Nephron progenitor cell (in vitro differentiated cells): ENCODE data around the gene ACTR6.
A peak's percentile ranks its signal among the peaks of the same experiment; 100 is the strongest.

Source experiments
- DNase-seq: peaks from one replicate; pipeline ENCODE4 v3.0.0; 2021
- H3K27ac Mint-ChIP-seq: 2 replicates; pipeline ENCODE4 v1.8.0; 2021; ENCODE audit warnings: mild to moderate bottlenecking, moderate library complexity, mixed read lengths
- H3K27me3 Mint-ChIP-seq: 2 replicates; pipeline ENCODE4 v1.8.0; 2021; ENCODE audit warnings: mild to moderate bottlenecking, low read depth, mixed read lengths; ENCODE audit not compliant: poor library complexity
- H3K36me3 Mint-ChIP-seq: 2 replicates; pipeline ENCODE4 v1.8.0; 2021; ENCODE audit warnings: low read depth, mixed read lengths
- H3K4me1 Mint-ChIP-seq: 2 replicates; pipeline ENCODE4 v1.8.0; 2021; ENCODE audit warnings: mixed read lengths
- H3K4me3 Mint-ChIP-seq: 2 replicates; pipeline ENCODE4 v1.8.0; 2021; ENCODE audit warnings: mild to moderate bottlenecking, moderate library complexity, mixed read lengths
- H3K9me3 Mint-ChIP-seq: 2 replicates; pipeline ENCODE4 v1.8.0; 2021; ENCODE audit warnings: mild to moderate bottlenecking, moderate library complexity, mixed read lengths
- TF ChIP-seq, protein P1 (sequence below): fragments of 200-600 bp; sonication (generic); IDR thresholded peaks from 2 replicates; pipeline ENCODE4 v1.5.0; 2021; ENCODE audit warnings: antibody characterized with exemption

Gene ACTR6

DNA sequence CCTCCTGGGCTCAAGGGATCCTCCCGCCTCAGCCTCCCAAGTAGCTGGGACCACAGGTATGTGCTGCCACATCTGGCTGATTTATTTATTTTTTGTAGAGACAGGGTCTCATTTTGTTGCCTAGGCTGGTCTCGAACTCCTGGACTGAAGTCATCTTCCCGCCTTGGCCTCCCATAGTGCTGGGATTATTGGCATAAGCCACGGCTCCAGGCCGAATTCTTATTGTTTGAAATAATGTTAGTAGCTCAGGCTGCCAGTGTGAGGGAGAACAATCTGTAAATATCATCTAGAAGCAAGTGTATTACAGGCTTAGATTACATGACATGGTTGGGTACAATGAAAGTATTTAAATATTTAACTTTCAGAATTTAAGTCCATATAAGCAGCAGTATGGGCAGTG, 8.2 kb downstream of the ACTR6 start:
- peaks cover 31% of the 10 kb centered on the region for H3K36me3 Mint-ChIP-seq
- no peak for DNase-seq
- H3K9me3 Mint-ChIP-seq, result no peaks in the 10 kb centered on the region
- no peak overlapping the region for H3K4me3 Mint-ChIP-seq
- H3K27ac Mint-ChIP-seq, result peak overlapping the region; percentile 19
- no peaks in the 10 kb centered on the region for H3K4me1 Mint-ChIP-seq
- H3K27me3 Mint-ChIP-seq, result no peaks in the 10 kb centered on the region
- TF ChIP-seq, protein P1, sequence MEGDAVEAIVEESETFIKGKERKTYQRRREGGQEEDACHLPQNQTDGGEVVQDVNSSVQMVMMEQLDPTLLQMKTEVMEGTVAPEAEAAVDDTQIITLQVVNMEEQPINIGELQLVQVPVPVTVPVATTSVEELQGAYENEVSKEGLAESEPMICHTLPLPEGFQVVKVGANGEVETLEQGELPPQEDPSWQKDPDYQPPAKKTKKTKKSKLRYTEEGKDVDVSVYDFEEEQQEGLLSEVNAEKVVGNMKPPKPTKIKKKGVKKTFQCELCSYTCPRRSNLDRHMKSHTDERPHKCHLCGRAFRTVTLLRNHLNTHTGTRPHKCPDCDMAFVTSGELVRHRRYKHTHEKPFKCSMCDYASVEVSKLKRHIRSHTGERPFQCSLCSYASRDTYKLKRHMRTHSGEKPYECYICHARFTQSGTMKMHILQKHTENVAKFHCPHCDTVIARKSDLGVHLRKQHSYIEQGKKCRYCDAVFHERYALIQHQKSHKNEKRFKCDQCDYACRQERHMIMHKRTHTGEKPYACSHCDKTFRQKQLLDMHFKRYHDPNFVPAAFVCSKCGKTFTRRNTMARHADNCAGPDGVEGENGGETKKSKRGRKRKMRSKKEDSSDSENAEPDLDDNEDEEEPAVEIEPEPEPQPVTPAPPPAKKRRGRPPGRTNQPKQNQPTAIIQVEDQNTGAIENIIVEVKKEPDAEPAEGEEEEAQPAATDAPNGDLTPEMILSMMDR, result no peak

DNA sequence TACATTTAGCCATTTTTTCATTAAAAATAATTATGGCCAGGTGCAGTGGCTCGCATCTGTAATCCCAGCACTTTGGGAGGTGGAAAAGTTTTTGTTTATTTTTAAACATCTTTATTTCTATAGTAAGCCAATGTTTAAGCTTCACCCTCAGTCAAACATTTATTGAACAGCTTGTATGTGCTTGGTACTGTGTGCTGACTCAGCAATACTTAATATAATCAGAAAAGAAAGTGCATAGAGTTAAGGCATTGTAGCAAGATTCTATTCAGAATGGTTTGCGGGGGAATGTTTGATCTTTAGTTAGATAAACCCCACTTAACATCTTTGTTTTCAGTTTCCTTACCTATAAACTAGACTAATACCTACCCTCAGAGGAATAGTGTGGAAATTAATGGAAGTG, 11.1 kb downstream of the ACTR6 start:
- TF ChIP-seq, protein P1, result no peak
- Mint-ChIP-seq H3K36me3 (peaks cover 44% of the 10 kb centered on the region), H3K9me3 (no peaks in the 10 kb centered on the region), H3K27ac (no peak overlapping the region), H3K4me3 (no peak overlapping the region), H3K4me1 (no peaks in the 10 kb centered on the region), H3K27me3 (no peaks in the 10 kb centered on the region)
- DNase-seq, result no peak

DNA sequence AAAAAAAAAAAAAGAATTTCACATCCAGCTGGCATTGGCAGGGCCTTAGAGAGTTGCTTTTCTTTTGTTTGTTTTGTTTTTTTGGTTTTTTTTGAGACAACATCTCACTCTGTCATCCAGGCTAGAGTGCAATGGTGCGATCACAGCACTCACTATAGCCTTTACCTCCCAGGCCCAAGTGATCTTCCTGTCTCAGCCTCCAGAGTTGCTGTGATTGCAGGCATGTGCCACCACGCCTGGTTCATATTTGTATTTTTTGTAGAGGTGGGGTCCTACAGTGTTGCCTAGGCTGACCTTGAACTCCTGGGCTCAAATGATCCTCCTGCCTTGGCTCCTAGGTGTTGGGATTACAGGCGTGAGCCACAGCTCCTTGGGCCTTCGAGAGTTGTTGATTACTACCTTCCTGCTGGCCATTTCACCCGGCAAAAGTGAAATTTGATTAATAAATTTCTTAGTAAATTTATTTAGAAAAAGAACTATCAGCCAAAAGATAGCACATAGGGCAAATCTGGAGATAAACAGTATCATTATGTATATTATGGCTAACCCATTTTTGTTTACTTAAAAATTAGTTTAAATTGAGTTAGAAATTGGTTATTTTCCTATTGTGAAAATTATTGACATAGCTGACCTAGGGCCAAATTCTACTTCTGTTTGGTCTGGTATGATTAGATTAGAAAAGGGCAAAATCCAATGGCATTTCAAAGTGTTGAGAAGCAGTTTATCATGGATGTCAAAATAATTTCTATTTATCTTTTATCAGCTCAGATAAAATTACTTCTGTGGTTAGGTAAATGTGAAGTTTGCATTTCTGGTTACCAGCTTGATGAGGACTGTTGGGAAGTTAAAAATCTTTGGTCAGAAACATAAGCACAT, 12.6 kb downstream of the ACTR6 start:
- H3K27me3 Mint-ChIP-seq, result no peaks in the 10 kb centered on the region
- no peaks in the 10 kb centered on the region for H3K9me3 Mint-ChIP-seq
- TF ChIP-seq, protein P1, result no peak
- H3K36me3 Mint-ChIP-seq, result peaks cover 34% of the 10 kb centered on the region
- no peak for DNase-seq
- no peaks in the 10 kb centered on the region for H3K4me1 Mint-ChIP-seq
- H3K4me3 Mint-ChIP-seq, result no peak overlapping the region
- H3K27ac Mint-ChIP-seq, result no peak overlapping the region

- H3K27ac Mint-ChIP-seq, result peak overlapping the region; percentile 59
- no peaks in the 10 kb centered on the region for H3K27me3 Mint-ChIP-seq
- no peak overlapping the region for H3K4me3 Mint-ChIP-seq
- H3K36me3 Mint-ChIP-seq, result peaks cover 24% of the 10 kb centered on the region
- H3K4me1 Mint-ChIP-seq, result no peaks in the 10 kb centered on the region
- DNase-seq, result no peak
- TF ChIP-seq, protein P1, result no peak
- no peaks in the 10 kb centered on the region for H3K9me3 Mint-ChIP-seq
These were observed 13.9 kb downstream of the ACTR6 start for GRCh38 chr12:100214518-100214917.

DNA sequence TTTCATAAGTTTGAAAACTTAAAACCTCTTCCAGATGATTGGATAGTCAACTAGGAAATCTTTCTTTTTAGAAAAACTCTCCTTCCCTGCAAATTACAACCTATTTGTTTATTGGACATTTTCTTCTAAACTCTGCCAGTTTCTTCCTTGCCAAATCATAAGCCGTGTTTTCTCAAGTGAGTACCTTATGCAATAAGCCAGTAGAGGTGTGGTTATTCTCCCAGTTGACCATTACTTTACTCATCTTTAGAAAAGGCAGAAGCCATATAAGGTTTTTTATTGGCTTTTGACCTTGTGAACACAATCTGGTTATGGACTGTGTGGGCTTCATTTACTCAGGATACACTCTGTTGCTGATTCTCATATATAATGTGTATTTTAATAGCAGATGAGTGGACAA, 14.6 kb downstream of the ACTR6 start:
- TF ChIP-seq, protein P1, result no peak
- Mint-ChIP-seq H3K27ac (no peak overlapping the region), H3K27me3 (no peaks in the 10 kb centered on the region), H3K4me1 (no peaks in the 10 kb centered on the region), H3K9me3 (no peaks in the 10 kb centered on the region), H3K4me3 (no peak overlapping the region), H3K36me3 (peaks cover 22% of the 10 kb centered on the region)
- DNase-seq, result no peak

DNA sequence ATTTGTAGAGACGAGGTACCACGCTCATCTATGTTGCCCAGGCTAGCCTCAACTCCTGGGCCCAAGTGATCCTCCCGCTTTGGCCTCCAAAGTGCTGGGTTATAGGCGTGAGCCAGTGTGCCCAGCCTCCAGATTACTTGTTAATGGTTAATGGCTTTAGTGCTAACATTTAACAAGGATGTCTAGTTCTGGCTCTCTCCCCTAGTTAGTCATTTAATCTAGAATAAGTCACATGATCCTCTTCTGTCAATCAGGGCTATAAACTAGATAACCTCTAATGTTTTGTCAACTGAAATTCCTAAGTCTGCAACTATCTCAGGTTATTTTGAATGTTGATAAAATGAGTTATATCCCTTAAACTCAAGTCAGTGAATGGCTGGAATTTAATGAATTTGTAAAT, 15.7 kb downstream of the ACTR6 start:
- Mint-ChIP-seq H3K27ac (peak overlapping the region; percentile 34), H3K4me1 (no peaks in the 10 kb centered on the region), H3K9me3 (no peaks in the 10 kb centered on the region), H3K27me3 (no peaks in the 10 kb centered on the region), H3K36me3 (peaks cover 28% of the 10 kb centered on the region), H3K4me3 (no peak overlapping the region)
- TF ChIP-seq, protein P1, result no peak
- no peak for DNase-seq
